Aorta (tissue), 5 donors: ENCODE data around the gene SPCS3. TPM values are rescaled to one million over a fixed set of nuclear protein-coding genes. Genes with fewer than 3 reads are reported as not detected.
"Not testable (repeated sequence)": the region's sequence is repeated elsewhere in the genome, so short reads cannot be mapped to it uniquely, and the experiment has no call there.

ENCODE experiments used
- ATAC-seq: fragments of 200-7000 bp; cut with Tn5 transposase; one replicate; pipeline ENCODE4 v1.9.1; 2022; ENCODE audit warnings: moderate library complexity; ENCODE audit not compliant: low FRiP score
- DNase-seq, 2 donors: peaks; one replicate each; pipeline ENCODE4 v3.0.0-alpha.2; 2020
- H3K27ac ChIP-seq, 2 donors: one replicate each; pipeline ENCODE4 v1.5.1; 2013; ENCODE audit warnings: low read length in 2 of 2, mild to moderate bottlenecking in 2 of 2, moderate library complexity in 2 of 2, control low read depth in 1 of 2, inconsistent platforms in 1 of 2, low read depth in 1 of 2
- H3K27me3 ChIP-seq, 2 donors: one replicate each; pipeline ENCODE4 v1.6.1; 2013; ENCODE audit warnings: control low read depth in 1 of 2, low read length in 1 of 2, mild to moderate bottlenecking in 1 of 2, moderate library complexity in 1 of 2; ENCODE audit not compliant: insufficient read depth in 2 of 2, control insufficient read depth in 1 of 2
- H3K36me3 ChIP-seq, 2 donors: one replicate each; pipeline ENCODE4 v1.6.1; 2013; ENCODE audit warnings: control low read depth in 1 of 2, low read length in 1 of 2, mild to moderate bottlenecking in 1 of 2; ENCODE audit not compliant: insufficient read depth in 2 of 2, control insufficient read depth in 1 of 2
- H3K4me1 ChIP-seq, 2 donors: one replicate each; pipeline ENCODE4 v1.6.1; 2013; ENCODE audit warnings: low read length in 2 of 2, control low read depth in 1 of 2, mild to moderate bottlenecking in 1 of 2, moderate library complexity in 1 of 2; ENCODE audit not compliant: insufficient read depth in 2 of 2, control insufficient read depth in 1 of 2
- H3K4me3 ChIP-seq, 2 donors: one replicate each; pipeline ENCODE4 v1.5.1; 2013; ENCODE audit warnings: low read length in 2 of 2, control low read depth in 1 of 2, mild to moderate bottlenecking in 1 of 2
- H3K9me3 ChIP-seq: one replicate; pipeline ENCODE4 v1.6.1; 2013; ENCODE audit warnings: mild to moderate bottlenecking, low read length; ENCODE audit not compliant: control insufficient read depth
- WGBS, 2 donors: extraction: QIAGEN DNeasy Blood & Tissue Kit; methylation state at CpG; one replicate each; pipeline ENCODE4 v1.1.7; 2013; 5-methylcytosine and 5-hydroxymethylcytosine counted together
- intact Hi-C, 2 donors: fragments of 100-400 bp; cut with DNase I; formaldehyde crosslinking; loops; one replicate each; pipeline versions ENCODE4 v1.14.2 to v1.15.0; 2022
- polyA plus RNA-seq, 2 donors: library from polyadenylated mRNA; stranded (reverse); fragments of 200-250 nt; gene quantifications; one replicate each; pipeline ENCODE4 v1.2.3, GENCODE V29; 2013
- total RNA-seq, 2 donors: library from RNA; stranded (reverse); fragmentation: NEBNext Ultra II Directional; extraction: Animal tissue kit (Norgen Biotek cat#: 25700); gene quantifications; one replicate each; pipeline ENCODE4 v1.2.1, GENCODE V29; 2021
- donor health status: healthy with polysubstance abuse.
- donor health status: Bipolar disorder and iron deficiency.
- donor health status: DM: no; HTN: no; CAD: no.
- donor health status: DM: no; HTN: no; CAD: no.
- donor health status: DM: yes; HTN: yes; CAD: no.

SPCS3 gene
- total and polyA plus RNA-seq, 4 donors = 25.2 to 168 (median 76.3) TPM

- not testable (repeated sequence) for H3K36me3 ChIP-seq, ATAC-seq, H3K27me3 ChIP-seq, H3K9me3 ChIP-seq, H3K4me1 ChIP-seq, H3K4me3 ChIP-seq, DNase-seq, H3K27ac ChIP-seq
- intact Hi-C loops = loop anchor here (5.0 kb wide), 2 partner anchors 63 to 82 kb away; partner anchors contain the start of gene SPATA4 (in 1 of the 2)
- WGBS, 2 donors = 98 to 100% methylated on average over 1 of the region's 1 CpG
Observed at GRCh38 chr4:176279560-176279959, 40.2 kb upstream of the SPCS3 start.

- WGBS, 2 donors = 3 to 10% methylated on average over 3 of the region's 3 CpGs
- Histone ChIP-seq H3K27me3 (no peaks in the 10 kb centered on the region), H3K4me1 (peaks cover 0 to 2% of the 10 kb centered on the region in 2 donors), H3K27ac (no peak overlapping the region), H3K4me3 (no peak overlapping the region), H3K36me3 (no peaks in the 10 kb centered on the region), H3K9me3 (no peaks in the 10 kb centered on the region)
- DNase-seq = no peak
- no peak for ATAC-seq
- intact Hi-C loops = loop anchor here in 1 of 2 donors (10.0 kb wide), 1 partner anchor 48 kb away; no protein-coding TSS in a partner anchor
Observed at GRCh38 chr4:176286728-176287127, 33.0 kb upstream of the SPCS3 start.

- H3K4me3 ChIP-seq = no peak overlapping the region
- no peaks in the 10 kb centered on the region for H3K36me3 ChIP-seq
- intact Hi-C loops = loop anchor here in 1 of 2 donors (10.0 kb wide), 1 partner anchor 47 kb away; no protein-coding TSS in a partner anchor
- ATAC-seq = no peak
- H3K27ac ChIP-seq = no peak overlapping the region
- DNase-seq = no peak
- H3K27me3 ChIP-seq = no peaks in the 10 kb centered on the region
- no peaks in the 10 kb centered on the region for H3K9me3 ChIP-seq
- H3K4me1 ChIP-seq = peaks cover 0 to 2% of the 10 kb centered on the region in 2 donors
Observed at GRCh38 chr4:176287546-176287945, 32.2 kb upstream of the SPCS3 start.

GRCh38 chr4:176288020-176288419 is 31.7 kb upstream of the SPCS3 start:
- DNase-seq (no peak), ATAC-seq (no peak)
- Histone ChIP-seq H3K36me3 (no peaks in the 10 kb centered on the region), H3K4me1 (peaks cover 0 to 2% of the 10 kb centered on the region in 2 donors), H3K9me3 (no peaks in the 10 kb centered on the region), H3K4me3 (no peak overlapping the region), H3K27me3 (no peaks in the 10 kb centered on the region), H3K27ac (no peak overlapping the region)
- intact Hi-C loops = loop anchor here in 1 of 2 donors (10.0 kb wide), 1 partner anchor 47 kb away; no protein-coding TSS in a partner anchor

GRCh38 chr4:176289561-176289960 is 30.2 kb upstream of the SPCS3 start:
- intact Hi-C loops = loop anchor here in 1 of 2 donors (10.0 kb wide), 1 partner anchor 45 kb away; no protein-coding TSS in a partner anchor
- H3K4me1 ChIP-seq = peaks cover 0 to 2% of the 10 kb centered on the region in 2 donors
- no peak for DNase-seq
- H3K9me3 ChIP-seq = no peaks in the 10 kb centered on the region
- no peak overlapping the region for H3K4me3 ChIP-seq
- no peaks in the 10 kb centered on the region for H3K27me3 ChIP-seq
- 94% methylated on average over 6 of the region's 6 CpGs for WGBS, 2 donors
- no peaks in the 10 kb centered on the region for H3K36me3 ChIP-seq
- no peak for ATAC-seq
- H3K27ac ChIP-seq = no peak overlapping the region

GRCh38 chr4:176290520-176290919 is 29.2 kb upstream of the SPCS3 start:
- Histone ChIP-seq H3K4me1 (peaks cover 0 to 2% of the 10 kb centered on the region in 2 donors), H3K36me3 (no peaks in the 10 kb centered on the region), H3K4me3 (no peak overlapping the region), H3K9me3 (no peaks in the 10 kb centered on the region), H3K27me3 (no peaks in the 10 kb centered on the region), H3K27ac (no peak overlapping the region)
- ATAC-seq (no peak), DNase-seq (no peak)
- 89 to 91% methylated on average over 3 of the region's 3 CpGs for WGBS, 2 donors
- intact Hi-C loops = no loop called here

GRCh38 chr4:176291748-176292147 is 28.0 kb upstream of the SPCS3 start:
- Histone ChIP-seq H3K36me3 (no peaks in the 10 kb centered on the region), H3K27me3 (no peaks in the 10 kb centered on the region), H3K9me3 (no peaks in the 10 kb centered on the region), H3K27ac (no peak overlapping the region), H3K4me1 (no peaks in the 10 kb centered on the region), H3K4me3 (no peak overlapping the region)
- intact Hi-C loops = no loop called here
- DNase-seq (no peak), ATAC-seq (no peak)
- 85 to 88% methylated on average over 3 of the region's 3 CpGs for WGBS, 2 donors

- intact Hi-C loops = no loop called here
- Histone ChIP-seq H3K9me3 (no peaks in the 10 kb centered on the region), H3K27ac (no peak overlapping the region), H3K27me3 (no peaks in the 10 kb centered on the region), H3K4me1 (no peaks in the 10 kb centered on the region), H3K4me3 (no peak overlapping the region), H3K36me3 (no peaks in the 10 kb centered on the region)
- 91 to 94% methylated on average over 1 of the region's 1 CpG for WGBS, 2 donors
- ATAC-seq = no peak
- DNase-seq = no peak
Observed at GRCh38 chr4:176292920-176293319, 26.8 kb upstream of the SPCS3 start.

- no peak overlapping the region for H3K27ac ChIP-seq
- 80 to 88% methylated on average over 1 of the region's 1 CpG for WGBS, 2 donors
- H3K27me3 ChIP-seq = no peaks in the 10 kb centered on the region
- no peaks in the 10 kb centered on the region for H3K36me3 ChIP-seq
- DNase-seq = no peak
- H3K4me1 ChIP-seq = no peaks in the 10 kb centered on the region
- no peak for ATAC-seq
- no peak overlapping the region for H3K4me3 ChIP-seq
- intact Hi-C loops = no loop called here
- H3K9me3 ChIP-seq = no peaks in the 10 kb centered on the region
Observed at GRCh38 chr4:176293660-176294059, 26.1 kb upstream of the SPCS3 start.
